ENCODE data around the gene SLC16A4.

DNA sequence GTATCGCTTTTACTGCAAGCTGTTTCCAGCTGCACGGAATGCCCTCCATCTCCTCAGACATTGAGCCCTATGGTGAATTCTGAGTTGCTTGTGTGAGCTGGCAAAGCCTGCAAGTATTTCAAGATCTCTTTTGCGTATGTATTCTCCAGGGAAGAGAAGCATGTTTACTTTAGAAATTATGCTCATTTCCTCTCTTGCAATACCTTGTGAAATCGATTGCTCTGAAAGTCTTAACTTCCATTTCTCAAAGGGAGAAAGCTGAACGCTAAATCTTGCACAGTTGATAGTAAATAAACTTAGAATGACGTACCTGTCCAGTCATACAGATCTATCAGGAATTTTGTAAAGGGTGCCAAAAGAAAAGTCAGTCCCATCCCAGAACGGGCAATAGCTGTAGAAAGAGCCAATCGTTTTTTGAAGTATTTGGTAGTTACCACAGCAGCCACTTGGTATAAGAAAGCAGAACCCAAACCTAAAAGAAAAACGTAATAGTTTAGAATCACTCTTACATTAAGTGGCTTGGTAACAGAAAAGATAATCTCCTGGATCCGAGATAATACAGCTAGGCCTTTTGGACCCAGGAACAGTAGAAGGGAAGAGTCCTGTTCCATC lies 10.0 kb downstream of the SLC16A4 start:
- TF ChIP-seq, protein P1, sequence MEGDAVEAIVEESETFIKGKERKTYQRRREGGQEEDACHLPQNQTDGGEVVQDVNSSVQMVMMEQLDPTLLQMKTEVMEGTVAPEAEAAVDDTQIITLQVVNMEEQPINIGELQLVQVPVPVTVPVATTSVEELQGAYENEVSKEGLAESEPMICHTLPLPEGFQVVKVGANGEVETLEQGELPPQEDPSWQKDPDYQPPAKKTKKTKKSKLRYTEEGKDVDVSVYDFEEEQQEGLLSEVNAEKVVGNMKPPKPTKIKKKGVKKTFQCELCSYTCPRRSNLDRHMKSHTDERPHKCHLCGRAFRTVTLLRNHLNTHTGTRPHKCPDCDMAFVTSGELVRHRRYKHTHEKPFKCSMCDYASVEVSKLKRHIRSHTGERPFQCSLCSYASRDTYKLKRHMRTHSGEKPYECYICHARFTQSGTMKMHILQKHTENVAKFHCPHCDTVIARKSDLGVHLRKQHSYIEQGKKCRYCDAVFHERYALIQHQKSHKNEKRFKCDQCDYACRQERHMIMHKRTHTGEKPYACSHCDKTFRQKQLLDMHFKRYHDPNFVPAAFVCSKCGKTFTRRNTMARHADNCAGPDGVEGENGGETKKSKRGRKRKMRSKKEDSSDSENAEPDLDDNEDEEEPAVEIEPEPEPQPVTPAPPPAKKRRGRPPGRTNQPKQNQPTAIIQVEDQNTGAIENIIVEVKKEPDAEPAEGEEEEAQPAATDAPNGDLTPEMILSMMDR (IDR thresholded peaks at IDR 0.05 in 4 of 5, conservative IDR thresholded peaks at IDR 0.05 in 1 of 5), result no peak
- TF ChIP-seq POLR2A (IDR thresholded peaks at IDR 0.05), result no peak

All from gastrocnemius medialis (tissue), 4 donors.